Type B pancreatic cell (in vitro differentiated cells): ENCODE results near the gene XRCC1. TPM values are rescaled to one million over a fixed set of nuclear protein-coding genes. Genes with fewer than 3 reads are reported as not detected.

Source experiments
- DNase-seq: peaks from one replicate; pipeline ENCODE4 v3.0.0; 2021; ENCODE audit warnings: mixed read lengths; ENCODE audit not compliant: unreplicated experiment; ENCODE audit errors: extremely low spot score
- H3K27ac Mint-ChIP-seq: 2 replicates; pipeline ENCODE4 v1.8.0; 2021; ENCODE audit warnings: mild to moderate bottlenecking, mixed read lengths
- H3K27me3 Mint-ChIP-seq: 2 replicates; pipeline ENCODE4 v1.8.0; 2021; ENCODE audit warnings: mixed read lengths
- H3K36me3 Mint-ChIP-seq: 2 replicates; pipeline ENCODE4 v1.8.0; 2021; ENCODE audit warnings: mixed read lengths
- H3K4me1 Mint-ChIP-seq: one replicate; pipeline ENCODE4 v1.8.0; 2021; ENCODE audit warnings: mixed read lengths; ENCODE audit not compliant: unreplicated experiment
- H3K4me3 Mint-ChIP-seq: 2 replicates; pipeline ENCODE4 v1.8.0; 2021; ENCODE audit warnings: mild to moderate bottlenecking, mixed read lengths
- H3K9me3 Mint-ChIP-seq: 2 replicates; pipeline ENCODE4 v1.8.0; 2021; ENCODE audit warnings: mixed read lengths
- CTCF ChIP-seq: fragments of 200-600 bp; sonication (generic); conservative IDR thresholded peaks from 2 replicates; pipeline ENCODE4 v1.5.0; 2021; ENCODE audit warnings: antibody characterized with exemption, mild to moderate bottlenecking
- total RNA-seq: library from RNA; stranded (reverse); gene quantifications from 2 replicates; pipeline ENCODE4 v1.2.1, GENCODE V29; 2021; ENCODE audit warnings: low replicate concordance

Gene XRCC1
- total RNA-seq, 1 donor from 2014 or later: 63.7 TPM

GRCh38 chr19:43620061-43621001, 45.0 kb upstream of the XRCC1 start:
- no peak for TF ChIP-seq CTCF
- peak overlapping the region; percentile 96 for H3K4me3 Mint-ChIP-seq
- no peak for DNase-seq
- no peaks in the 10 kb centered on the region for H3K27me3 Mint-ChIP-seq
- peak overlapping the region; percentile 98 for H3K27ac Mint-ChIP-seq
- H3K9me3 Mint-ChIP-seq: no peaks in the 10 kb centered on the region
- peaks cover 18% of the 10 kb centered on the region for H3K36me3 Mint-ChIP-seq
- peaks cover 24% of the 10 kb centered on the region for H3K4me1 Mint-ChIP-seq

- peak within 1 kb of the TSS; percentile 98 for H3K27ac Mint-ChIP-seq
- H3K9me3 Mint-ChIP-seq: no peaks in the 10 kb centered on the region
- no peak for TF ChIP-seq CTCF
- peaks cover 16% of the 10 kb centered on the region for H3K36me3 Mint-ChIP-seq
- H3K4me1 Mint-ChIP-seq: peaks cover 24% of the 10 kb centered on the region
- peak; percentile 89 for DNase-seq
- H3K4me3 Mint-ChIP-seq: peak within 1 kb of the TSS; percentile 96
- H3K27me3 Mint-ChIP-seq: no peaks in the 10 kb centered on the region
These were observed 44.1 kb upstream of the XRCC1 start, which contains the start of gene ZNF428 for GRCh38 chr19:43619262-43620060. Gene ZNF428, minus strand, starts transcription at chr19:43619629. Its CDS starts 5,325 bp downstream, at chr19:43614304.

- Mint-ChIP-seq H3K4me3 (peak overlapping the region; percentile 96), H3K27me3 (no peaks in the 10 kb centered on the region), H3K4me1 (peaks cover 24% of the 10 kb centered on the region), H3K9me3 (no peaks in the 10 kb centered on the region), H3K27ac (peak overlapping the region; percentile 98), H3K36me3 (peaks cover 11% of the 10 kb centered on the region)
- TF ChIP-seq CTCF: no peak
- no peak for DNase-seq
These were observed 43.6 kb upstream of the XRCC1 start for GRCh38 chr19:43618921-43619261.

- Mint-ChIP-seq H3K4me1 (peaks cover 25% of the 10 kb centered on the region), H3K9me3 (no peaks in the 10 kb centered on the region), H3K27me3 (no peaks in the 10 kb centered on the region), H3K27ac (no peak overlapping the region), H3K36me3 (peaks cover 27% of the 10 kb centered on the region), H3K4me3 (no peak overlapping the region)
- TF ChIP-seq CTCF: no peak
- no peak for DNase-seq
These were observed 41.6 kb upstream of the XRCC1 start for GRCh38 chr19:43616954-43617353.

- H3K4me1 Mint-ChIP-seq: peaks cover 27% of the 10 kb centered on the region
- TF ChIP-seq CTCF: no peak
- no peak overlapping the region for H3K27ac Mint-ChIP-seq
- no peaks in the 10 kb centered on the region for H3K27me3 Mint-ChIP-seq
- no peaks in the 10 kb centered on the region for H3K9me3 Mint-ChIP-seq
- H3K36me3 Mint-ChIP-seq: peaks cover 25% of the 10 kb centered on the region
- no peak for DNase-seq
- no peak overlapping the region for H3K4me3 Mint-ChIP-seq
These were observed 41.0 kb upstream of the XRCC1 start for GRCh38 chr19:43616306-43616705.
